HG03039 (cell line): ENCODE results near the gene SEC62.

ENCODE experiments used
- ATAC-seq: cut with Tn5 transposase; IDR thresholded peaks from one replicate; pipeline ENCODE4 v1.9.1; 2021; ENCODE audit warnings: mild to moderate bottlenecking, moderate library complexity; ENCODE audit not compliant: unreplicated experiment

SEC62 gene

GRCh38 chr3:169966951-169967915 is 626 bp downstream of the SEC62 start:
- ATAC-seq: peak; percentile 30

GRCh38 chr3:169968224-169968885 is 1.7 kb downstream of the SEC62 start:
- ATAC-seq: no peak

- ATAC-seq: no peak
These were observed 2.8 kb downstream of the SEC62 start for GRCh38 chr3:169969174-169970095.

- ATAC-seq: no peak
These were observed 4.2 kb downstream of the SEC62 start for GRCh38 chr3:169970847-169971246.

GRCh38 chr3:169971522-169971921 is 4.9 kb downstream of the SEC62 start:
- ATAC-seq: no peak

- no peak for ATAC-seq
These were observed 13.4 kb downstream of the SEC62 start for GRCh38 chr3:169980055-169980454.

GRCh38 chr3:169984292-169984691 is 17.7 kb downstream of the SEC62 start:
- ATAC-seq: no peak

- ATAC-seq: no peak
These were observed 23.8 kb downstream of the SEC62 start for GRCh38 chr3:169990431-169990830.

- no peak for ATAC-seq
These were observed 25.5 kb downstream of the SEC62 start for GRCh38 chr3:169992156-169992555.

GRCh38 chr3:169992781-169993180 is 26.2 kb downstream of the SEC62 start:
- no peak for ATAC-seq

- no peak for ATAC-seq
These were observed 27.2 kb downstream of the SEC62 start for GRCh38 chr3:169993761-169994160.

GRCh38 chr3:169996063-169996462 is 29.5 kb downstream of the SEC62 start:
- ATAC-seq: no peak

GRCh38 chr3:169998668-169999131 is 32.1 kb downstream of the SEC62 start:
- peak; percentile 35 for ATAC-seq

- ATAC-seq: peak; percentile 93
These were observed 32.8 kb downstream of the SEC62 start for GRCh38 chr3:169999433-169999832.

GRCh38 chr3:170000051-170000450 is 33.4 kb downstream of the SEC62 start:
- ATAC-seq: no peak

- no peak for ATAC-seq
These were observed 35.6 kb downstream of the SEC62 start for GRCh38 chr3:170002231-170002630.

GRCh38 chr3:170002879-170003278 is 36.3 kb downstream of the SEC62 start:
- ATAC-seq: no peak

GRCh38 chr3:170003881-170004356 is 37.3 kb downstream of the SEC62 start:
- no peak for ATAC-seq

GRCh38 chr3:170007031-170007663 is 40.5 kb downstream of the SEC62 start:
- ATAC-seq: peak; percentile 60

- ATAC-seq: no peak
These were observed 43.9 kb downstream of the SEC62 start for GRCh38 chr3:170010498-170010897.
